SK-N-SH treated with all-trans-retinoic acid at 6 μM for 48 hours (cell line): ENCODE results near the gene ASIC1.

ENCODE experiments used
- ATAC-seq: fragments of 200-7000 bp; cut with Tn5 transposase; 3 replicates; pipeline ENCODE4 v1.9.1; 2020; ENCODE audit warnings: mild to moderate bottlenecking, moderate library complexity
- ARNTL ChIP-seq: fragments of 450-650 bp; formaldehyde crosslinking; IDR thresholded peaks from 2 replicates; pipeline ENCODE4 v1.5.0; 2020; ENCODE audit warnings: low read depth, mild to moderate bottlenecking, moderate library complexity, borderline replicate concordance
- BACH2 ChIP-seq: fragments of 250-450 bp; sonication (Bioruptor Pico); IDR thresholded peaks from 2 replicates; pipeline ENCODE4 v1.9.0; 2021; ENCODE audit warnings: mild to moderate bottlenecking, borderline replicate concordance
- CREB5 ChIP-seq: fragments of 250-450 bp; sonication (Bioruptor Pico); IDR thresholded peaks from 2 replicates; pipeline ENCODE4 v1.5.1; 2020; ENCODE audit warnings: low read depth, mild to moderate bottlenecking, moderate library complexity
- CSDC2 ChIP-seq: fragments of 250-450 bp; sonication (Bioruptor Pico); IDR thresholded peaks from 2 replicates; pipeline ENCODE4 v1.5.0; 2020; ENCODE audit warnings: mild to moderate bottlenecking, moderate library complexity
- ESRRG ChIP-seq: fragments of 250-450 bp; sonication (Bioruptor Pico); IDR thresholded peaks from 2 replicates; pipeline ENCODE4 v1.6.1; 2021; ENCODE audit warnings: mild to moderate bottlenecking
- ISL1 ChIP-seq: fragments of 250-450 bp; sonication (Bioruptor Pico); IDR thresholded peaks from 2 replicates; pipeline ENCODE4 v2.1.2; 2022; ENCODE audit warnings: mild to moderate bottlenecking, moderate library complexity
- OSR1 ChIP-seq: fragments of 250-450 bp; sonication (Bioruptor Pico); IDR thresholded peaks from 2 replicates; pipeline ENCODE4 v1.8.0; 2022; ENCODE audit warnings: moderate library complexity, mild to moderate bottlenecking, inconsistent platforms
- PPARA ChIP-seq: fragments of 250-450 bp; sonication (Bioruptor Pico); IDR thresholded peaks from 2 replicates; pipeline ENCODE4 v1.5.0; 2020; ENCODE audit warnings: mild to moderate bottlenecking, borderline replicate concordance
- RARB ChIP-seq: fragments of 250-450 bp; sonication (Bioruptor Pico); IDR thresholded peaks from 2 replicates; pipeline ENCODE4 v1.8.0; 2021; ENCODE audit warnings: mild to moderate bottlenecking, moderate library complexity
- TCF4 ChIP-seq: fragments of 250-450 bp; sonication (Bioruptor Pico); IDR thresholded peaks from 2 replicates; pipeline ENCODE4 v1.8.0; 2021; ENCODE audit warnings: mild to moderate bottlenecking, moderate library complexity, borderline replicate concordance
- TOX ChIP-seq: fragments of 250-450 bp; sonication (Bioruptor Pico); IDR thresholded peaks from 2 replicates; pipeline ENCODE4 v1.8.0; 2021; ENCODE audit warnings: mild to moderate bottlenecking, moderate library complexity, borderline replicate concordance
- ZFP30 ChIP-seq: fragments of 450-650 bp; formaldehyde crosslinking; IDR thresholded peaks from 2 replicates; pipeline ENCODE4 v1.5.0; 2022; ENCODE audit warnings: mild to moderate bottlenecking, moderate library complexity
- ZNF565 ChIP-seq: fragments of 450-650 bp; formaldehyde crosslinking; conservative IDR thresholded peaks from 2 replicates; pipeline ENCODE4 v1.5.0; 2020; ENCODE audit warnings: low read depth, mild to moderate bottlenecking, moderate library complexity
- ZNF70 ChIP-seq: fragments of 450-650 bp; formaldehyde crosslinking; IDR thresholded peaks from 2 replicates; pipeline ENCODE4 v1.5.0; 2020; ENCODE audit warnings: mild to moderate bottlenecking, moderate library complexity
- ZNF8 ChIP-seq: fragments of 450-650 bp; formaldehyde crosslinking; IDR thresholded peaks from 2 replicates; pipeline ENCODE4 v1.5.0; 2020; ENCODE audit warnings: mild to moderate bottlenecking, moderate library complexity
- TF ChIP-seq, protein P1 (sequence below): fragments of 250-450 bp; sonication (Bioruptor Pico); IDR thresholded peaks from 2 replicates; pipeline ENCODE4 v1.8.0; 2020; ENCODE audit warnings: mild to moderate bottlenecking, moderate library complexity, borderline replicate concordance
- TF ChIP-seq, protein P2 (sequence below): fragments of 250-450 bp; sonication (Bioruptor Pico); IDR thresholded peaks from 2 replicates; pipeline ENCODE4 v1.5.1; 2021; ENCODE audit warnings: mild to moderate bottlenecking, moderate library complexity
- TF ChIP-seq, protein P3 (sequence below): fragments of 250-450 bp; sonication (Bioruptor Pico); IDR thresholded peaks from 2 replicates; pipeline ENCODE4 v1.5.0; 2020; ENCODE audit warnings: mild to moderate bottlenecking, moderate library complexity

The ASIC1 gene

DNA sequence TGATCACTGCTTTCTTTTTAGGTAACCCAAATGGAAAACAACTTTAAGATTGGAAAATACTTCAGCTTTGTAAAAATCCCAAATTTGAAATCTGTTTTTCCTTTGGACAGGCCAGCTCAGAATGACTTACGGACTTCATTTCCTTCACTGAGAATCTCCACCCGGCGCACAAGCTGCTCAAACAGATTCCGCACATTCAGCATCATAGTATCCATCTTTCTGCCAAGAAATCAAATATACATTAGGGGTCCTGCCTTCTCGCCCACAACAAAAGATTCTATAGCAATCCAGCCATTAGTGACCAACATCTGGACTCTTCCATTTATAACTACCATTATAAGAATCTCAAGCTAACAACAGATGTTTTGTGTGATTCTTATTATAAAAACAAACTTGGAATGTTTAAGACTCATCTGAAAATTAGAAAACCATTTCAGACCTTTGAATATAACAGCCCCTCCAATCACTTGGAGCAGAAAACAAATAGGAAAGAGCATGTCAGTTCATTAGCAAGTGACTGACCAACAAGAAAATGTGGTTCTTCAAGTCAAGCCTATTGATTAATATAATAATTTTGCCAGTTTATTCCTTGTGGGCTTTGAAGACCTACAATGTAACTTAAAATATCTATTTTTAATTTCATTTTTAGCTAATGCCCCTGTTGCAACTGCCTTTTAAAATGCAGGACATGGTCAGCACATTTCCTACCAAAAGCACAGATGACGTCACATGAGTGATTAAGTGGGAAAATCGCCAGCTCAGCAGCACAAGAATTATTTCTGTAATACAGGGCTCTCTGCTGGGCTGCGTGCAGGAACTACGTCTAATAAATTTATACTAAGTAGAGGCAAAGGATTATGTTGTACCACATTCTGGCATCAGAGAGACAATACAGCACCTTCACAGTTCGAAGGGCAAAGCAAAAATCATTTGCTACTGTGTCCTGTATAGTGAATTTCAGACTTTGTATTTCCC is 40.6 kb upstream of the ASIC1 start:
- TF ChIP-seq, protein P1, sequence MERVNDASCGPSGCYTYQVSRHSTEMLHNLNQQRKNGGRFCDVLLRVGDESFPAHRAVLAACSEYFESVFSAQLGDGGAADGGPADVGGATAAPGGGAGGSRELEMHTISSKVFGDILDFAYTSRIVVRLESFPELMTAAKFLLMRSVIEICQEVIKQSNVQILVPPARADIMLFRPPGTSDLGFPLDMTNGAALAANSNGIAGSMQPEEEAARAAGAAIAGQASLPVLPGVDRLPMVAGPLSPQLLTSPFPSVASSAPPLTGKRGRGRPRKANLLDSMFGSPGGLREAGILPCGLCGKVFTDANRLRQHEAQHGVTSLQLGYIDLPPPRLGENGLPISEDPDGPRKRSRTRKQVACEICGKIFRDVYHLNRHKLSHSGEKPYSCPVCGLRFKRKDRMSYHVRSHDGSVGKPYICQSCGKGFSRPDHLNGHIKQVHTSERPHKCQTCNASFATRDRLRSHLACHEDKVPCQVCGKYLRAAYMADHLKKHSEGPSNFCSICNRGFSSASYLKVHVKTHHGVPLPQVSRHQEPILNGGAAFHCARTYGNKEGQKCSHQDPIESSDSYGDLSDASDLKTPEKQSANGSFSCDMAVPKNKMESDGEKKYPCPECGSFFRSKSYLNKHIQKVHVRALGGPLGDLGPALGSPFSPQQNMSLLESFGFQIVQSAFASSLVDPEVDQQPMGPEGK (CRISPR knock-in tag), result no peak
- TF ChIP-seq, protein P2, sequence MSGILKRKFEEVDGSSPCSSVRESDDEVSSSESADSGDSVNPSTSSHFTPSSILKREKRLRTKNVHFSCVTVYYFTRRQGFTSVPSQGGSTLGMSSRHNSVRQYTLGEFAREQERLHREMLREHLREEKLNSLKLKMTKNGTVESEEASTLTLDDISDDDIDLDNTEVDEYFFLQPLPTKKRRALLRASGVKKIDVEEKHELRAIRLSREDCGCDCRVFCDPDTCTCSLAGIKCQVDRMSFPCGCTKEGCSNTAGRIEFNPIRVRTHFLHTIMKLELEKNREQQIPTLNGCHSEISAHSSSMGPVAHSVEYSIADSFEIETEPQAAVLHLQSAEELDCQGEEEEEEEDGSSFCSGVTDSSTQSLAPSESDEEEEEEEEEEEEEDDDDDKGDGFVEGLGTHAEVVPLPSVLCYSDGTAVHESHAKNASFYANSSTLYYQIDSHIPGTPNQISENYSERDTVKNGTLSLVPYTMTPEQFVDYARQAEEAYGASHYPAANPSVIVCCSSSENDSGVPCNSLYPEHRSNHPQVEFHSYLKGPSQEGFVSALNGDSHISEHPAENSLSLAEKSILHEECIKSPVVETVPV (CRISPR knock-in tag), result no peak
- TF ChIP-seq ESRRG (CRISPR knock-in tag), result no peak
- no peak for TF ChIP-seq ZNF565 (CRISPR knock-in tag)
- TF ChIP-seq ISL1 (CRISPR knock-in tag), result no peak
- no peak for TF ChIP-seq ZNF8 (CRISPR knock-in tag)
- no peak for TF ChIP-seq ARNTL
- no peak for TF ChIP-seq OSR1 (CRISPR knock-in tag)
- no peak for TF ChIP-seq BACH2 (CRISPR knock-in tag)
- no peak for TF ChIP-seq ZFP30 (CRISPR knock-in tag)
- TF ChIP-seq TCF4 (CRISPR knock-in tag), result no peak
- ATAC-seq, result peak; percentile 72

GRCh38 chr12:50017641-50018040 is 39.8 kb upstream of the ASIC1 start:
- TF ChIP-seq, protein P1 (CRISPR knock-in tag), result no peak
- TF ChIP-seq, all 23 proteins: peak for 0
- no peak for ATAC-seq

DNA sequence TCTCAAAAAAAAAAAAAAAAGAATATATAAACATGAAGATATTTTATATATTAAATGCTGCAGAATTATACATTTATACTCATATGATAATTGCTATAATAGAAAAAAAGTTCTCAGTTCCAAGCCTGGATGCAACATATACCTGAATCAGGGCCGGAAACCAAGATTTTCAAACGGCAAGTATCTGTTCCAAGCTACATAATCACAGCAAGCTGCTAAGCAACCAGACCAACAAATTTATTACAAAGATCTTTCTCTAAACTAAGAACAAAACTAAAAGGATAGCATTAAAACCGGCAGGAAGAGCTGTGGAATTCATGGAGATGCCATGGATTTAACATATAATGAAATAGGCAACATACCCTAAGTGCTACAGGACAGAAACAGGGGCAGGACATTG is 39.2 kb upstream of the ASIC1 start:
- TF ChIP-seq, protein P2 (CRISPR knock-in tag), result no peak
- TF ChIP-seq ZNF8 (CRISPR knock-in tag) (no peak), CSDC2 (CRISPR knock-in tag) (no peak), ZNF70 (CRISPR knock-in tag) (no peak), CREB5 (CRISPR knock-in tag) (no peak), TOX (CRISPR knock-in tag) (no peak), ZNF565 (CRISPR knock-in tag) (no peak), ARNTL (no peak), BACH2 (CRISPR knock-in tag) (no peak), ESRRG (CRISPR knock-in tag) (no peak), RARB (CRISPR knock-in tag) (no peak), TCF4 (CRISPR knock-in tag) (no peak), PPARA (no peak)
- TF ChIP-seq, protein P3, sequence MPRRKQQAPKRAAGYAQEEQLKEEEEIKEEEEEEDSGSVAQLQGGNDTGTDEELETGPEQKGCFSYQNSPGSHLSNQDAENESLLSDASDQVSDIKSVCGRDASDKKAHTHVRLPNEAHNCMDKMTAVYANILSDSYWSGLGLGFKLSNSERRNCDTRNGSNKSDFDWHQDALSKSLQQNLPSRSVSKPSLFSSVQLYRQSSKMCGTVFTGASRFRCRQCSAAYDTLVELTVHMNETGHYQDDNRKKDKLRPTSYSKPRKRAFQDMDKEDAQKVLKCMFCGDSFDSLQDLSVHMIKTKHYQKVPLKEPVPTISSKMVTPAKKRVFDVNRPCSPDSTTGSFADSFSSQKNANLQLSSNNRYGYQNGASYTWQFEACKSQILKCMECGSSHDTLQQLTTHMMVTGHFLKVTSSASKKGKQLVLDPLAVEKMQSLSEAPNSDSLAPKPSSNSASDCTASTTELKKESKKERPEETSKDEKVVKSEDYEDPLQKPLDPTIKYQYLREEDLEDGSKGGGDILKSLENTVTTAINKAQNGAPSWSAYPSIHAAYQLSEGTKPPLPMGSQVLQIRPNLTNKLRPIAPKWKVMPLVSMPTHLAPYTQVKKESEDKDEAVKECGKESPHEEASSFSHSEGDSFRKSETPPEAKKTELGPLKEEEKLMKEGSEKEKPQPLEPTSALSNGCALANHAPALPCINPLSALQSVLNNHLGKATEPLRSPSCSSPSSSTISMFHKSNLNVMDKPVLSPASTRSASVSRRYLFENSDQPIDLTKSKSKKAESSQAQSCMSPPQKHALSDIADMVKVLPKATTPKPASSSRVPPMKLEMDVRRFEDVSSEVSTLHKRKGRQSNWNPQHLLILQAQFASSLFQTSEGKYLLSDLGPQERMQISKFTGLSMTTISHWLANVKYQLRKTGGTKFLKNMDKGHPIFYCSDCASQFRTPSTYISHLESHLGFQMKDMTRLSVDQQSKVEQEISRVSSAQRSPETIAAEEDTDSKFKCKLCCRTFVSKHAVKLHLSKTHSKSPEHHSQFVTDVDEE, result no peak
- no peak for ATAC-seq
